Activated CD4-positive, CD25-positive, alpha-beta regulatory T cell treated with anti-CD3 and anti-CD28 coated beads, Interleukin-2, amount 50 U/mL, for 16 hours (primary cell): ENCODE measurements around the gene GRIK1.
"Not testable (repeated sequence)": the region's sequence is repeated elsewhere in the genome, so short reads cannot be mapped to it uniquely, and the experiment has no call there.

Experiments
- DNase-seq: peaks from one replicate; pipeline ENCODE4 v3.0.0-alpha.2; 2020; ENCODE audit warnings: low read depth, low spot score

Gene GRIK1

DNA sequence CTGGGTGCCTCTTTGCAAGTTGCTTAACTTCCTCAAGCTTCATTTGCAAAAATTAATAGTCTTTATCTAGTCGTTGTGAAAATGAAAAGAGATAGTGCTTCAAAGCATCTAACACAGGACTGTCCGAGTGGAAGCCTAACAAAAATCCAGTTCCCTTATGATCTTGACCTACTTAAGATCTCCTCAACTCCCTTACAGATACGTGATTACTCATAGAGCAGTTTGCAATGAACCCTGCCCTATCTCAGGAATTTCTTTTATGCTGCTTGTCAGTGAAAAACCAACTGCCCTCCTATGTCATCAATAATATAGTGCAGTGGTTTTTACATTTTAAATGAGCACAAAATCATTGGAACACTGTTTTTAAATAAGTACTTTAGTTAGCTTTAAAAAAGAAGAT, 326.8 kb downstream of the GRIK1 start:
- no peak for DNase-seq

DNA sequence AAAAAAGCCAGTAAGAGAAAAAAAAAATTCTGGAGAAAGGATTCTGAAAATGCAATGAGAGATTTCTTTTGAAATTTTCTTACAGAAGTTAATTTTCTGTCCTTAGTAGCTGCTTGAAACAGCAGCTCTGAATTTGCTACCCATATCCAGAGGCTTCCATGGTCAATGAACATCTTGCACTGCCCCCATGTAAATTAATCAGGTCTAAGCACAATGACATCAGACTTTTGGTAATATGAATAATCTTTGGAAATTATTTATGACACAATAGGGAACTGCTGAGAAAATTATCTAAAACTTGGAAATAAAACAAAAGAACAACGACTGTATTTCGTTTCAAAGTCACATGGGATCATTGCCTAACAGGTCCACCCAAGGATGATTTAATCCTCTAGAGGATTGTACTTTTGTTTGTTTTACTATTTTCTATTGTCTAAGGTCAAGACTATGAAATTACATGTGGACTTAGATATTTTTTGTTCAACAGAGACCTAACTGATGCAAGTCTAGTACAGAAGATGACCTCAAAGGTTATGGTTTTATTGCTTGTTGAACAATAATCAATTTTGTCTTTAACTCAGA, 328.9 kb downstream of the GRIK1 start:
- no peak for DNase-seq

DNA sequence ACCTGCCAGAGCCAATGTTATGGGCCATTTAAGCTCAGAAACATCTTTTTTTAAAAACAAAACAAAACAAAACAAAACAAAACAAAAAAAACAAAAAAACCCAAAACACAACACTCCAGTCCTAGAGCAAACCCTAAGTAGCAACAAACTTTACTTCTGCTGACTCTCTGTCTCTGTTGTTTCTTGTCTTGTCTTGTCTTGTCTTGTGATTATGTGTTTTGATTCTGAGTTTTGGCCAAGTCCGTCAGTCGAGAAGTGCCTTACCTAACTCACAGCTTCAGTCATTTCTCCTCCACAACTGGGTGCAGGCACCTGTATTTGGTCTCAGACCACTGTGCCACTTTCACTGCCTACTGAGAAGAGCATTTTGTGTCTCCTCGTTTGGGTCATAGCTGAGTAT, 333.2 kb downstream of the GRIK1 start:
- no peak for DNase-seq

DNA sequence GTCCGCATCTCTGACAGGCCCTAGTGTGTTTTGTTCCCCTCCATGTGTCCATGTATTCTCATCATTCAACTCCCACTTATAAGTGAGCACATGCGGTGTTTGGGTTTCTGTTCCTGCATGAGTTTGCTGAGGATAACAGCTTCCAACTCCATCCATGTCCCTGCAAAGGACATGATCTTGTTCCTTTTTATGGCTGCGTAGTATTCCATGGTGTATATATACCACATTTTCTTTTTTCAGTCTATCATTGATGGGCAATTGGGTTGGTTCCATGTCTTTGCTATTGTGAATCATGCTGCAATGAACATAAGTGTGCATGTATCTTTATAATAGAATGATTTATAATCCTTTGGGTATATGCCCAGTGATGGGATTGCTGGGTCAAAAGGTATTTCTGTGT, 334.6 kb downstream of the GRIK1 start:
- DNase-seq = not testable (repeated sequence)

DNA sequence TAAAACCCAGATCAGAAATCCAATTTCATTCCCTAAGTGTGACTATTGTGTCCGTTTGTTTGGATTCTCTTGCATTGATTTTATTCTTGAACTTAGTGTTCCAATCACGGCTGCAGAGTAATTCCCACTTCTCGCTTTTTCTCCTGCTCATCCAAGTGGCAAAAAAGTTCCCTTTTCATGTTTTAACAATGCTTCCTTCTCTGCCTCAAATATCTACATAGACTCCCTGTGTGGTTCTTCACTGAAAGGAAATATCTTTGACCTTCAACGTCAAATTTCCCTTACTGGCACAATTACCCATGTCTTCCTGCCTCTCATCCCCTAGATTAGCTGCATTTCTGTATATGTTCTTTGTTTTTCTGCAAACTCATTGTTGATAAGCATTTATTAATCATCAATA, 335.7 kb downstream of the GRIK1 start:
- DNase-seq = no peak

DNA sequence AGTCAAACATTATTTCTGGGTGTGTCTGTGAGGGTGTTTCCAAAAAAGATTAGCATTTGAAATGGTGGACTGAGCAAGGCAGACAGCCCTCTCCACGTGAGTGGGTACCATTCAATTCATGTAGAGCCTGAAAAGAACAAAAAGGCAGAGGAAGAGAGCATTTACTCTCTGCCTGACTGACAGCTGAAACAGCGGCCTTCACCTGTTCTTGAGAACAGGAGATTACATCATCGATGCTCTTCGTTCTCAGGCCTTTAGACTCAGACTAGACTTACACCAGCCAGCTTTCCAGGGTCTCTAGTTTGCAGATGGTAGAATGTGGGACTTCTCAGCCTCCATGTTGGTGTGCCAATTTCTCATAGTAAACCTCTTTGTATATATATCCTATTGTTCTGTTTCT, 338.7 kb downstream of the GRIK1 start:
- no peak for DNase-seq

- no peak for DNase-seq
These were observed 353.1 kb downstream of the GRIK1 start for GRCh38 chr21:29586696-29587095.

DNA sequence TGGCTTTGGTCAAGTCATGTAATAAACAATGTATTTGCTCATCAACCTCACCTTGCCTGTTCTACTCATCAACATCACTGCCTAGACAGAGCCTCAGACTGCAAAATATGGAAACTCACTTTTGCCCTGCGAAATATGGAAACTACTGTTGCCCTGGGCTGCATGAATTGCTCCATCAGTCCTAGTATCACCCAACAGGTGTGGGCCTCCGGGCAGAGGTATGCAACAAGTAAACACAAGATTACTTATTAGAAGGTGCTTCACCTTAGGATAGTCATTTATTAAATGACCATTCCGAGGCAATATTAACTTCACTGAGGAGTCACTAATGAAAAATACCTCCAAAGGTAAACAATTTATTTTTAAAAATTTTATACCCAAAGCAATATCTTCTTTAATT, 354.3 kb downstream of the GRIK1 start:
- DNase-seq = no peak

GRCh38 chr21:29583424-29583924, 356.3 kb downstream of the GRIK1 start:
- no peak for DNase-seq

DNA sequence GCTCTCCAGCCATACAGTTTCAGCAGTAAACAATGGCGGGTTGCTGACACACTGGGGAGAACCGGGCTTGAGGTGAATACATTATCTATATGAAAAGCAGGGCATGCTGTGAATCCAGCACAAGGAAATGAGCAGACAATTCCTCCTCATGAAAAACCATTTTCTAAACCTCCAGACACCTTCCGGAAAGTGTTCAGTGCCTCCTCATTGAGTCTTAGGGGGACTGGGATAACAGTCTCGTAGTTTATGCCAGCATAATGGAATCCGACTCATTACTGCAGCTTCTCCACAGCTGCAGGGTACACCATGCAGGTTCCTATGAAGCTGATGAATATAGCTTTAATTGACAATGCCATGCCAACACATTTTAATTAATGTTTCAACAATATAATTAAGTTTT, 356.9 kb downstream of the GRIK1 start:
- no peak for DNase-seq

GRCh38 chr21:29581393-29581792, 358.4 kb downstream of the GRIK1 start:
- no peak for DNase-seq

GRCh38 chr21:29580732-29581285, 359.0 kb downstream of the GRIK1 start:
- no peak for DNase-seq

GRCh38 chr21:29578306-29578705, 361.5 kb downstream of the GRIK1 start:
- no peak for DNase-seq

DNA sequence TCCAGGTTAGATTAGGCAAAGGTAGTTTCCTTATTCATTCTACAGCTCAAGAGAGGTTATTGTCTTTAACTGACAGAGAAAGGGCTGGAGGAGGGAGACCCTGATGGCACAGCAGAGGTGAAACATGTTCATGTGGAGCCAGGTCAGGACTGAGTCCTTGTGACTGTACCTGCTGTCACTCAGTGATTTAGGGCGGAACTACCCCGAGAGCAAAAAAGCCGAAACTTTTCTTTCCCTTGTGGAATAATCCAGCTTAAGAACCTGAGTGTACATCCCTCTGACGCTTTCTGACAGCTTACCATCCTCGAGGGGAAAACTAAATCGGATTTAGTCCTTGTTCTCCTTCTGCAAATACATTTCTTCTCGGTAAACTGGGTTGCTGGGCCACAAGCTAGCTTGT, 367.8 kb downstream of the GRIK1 start:
- DNase-seq = no peak

DNA sequence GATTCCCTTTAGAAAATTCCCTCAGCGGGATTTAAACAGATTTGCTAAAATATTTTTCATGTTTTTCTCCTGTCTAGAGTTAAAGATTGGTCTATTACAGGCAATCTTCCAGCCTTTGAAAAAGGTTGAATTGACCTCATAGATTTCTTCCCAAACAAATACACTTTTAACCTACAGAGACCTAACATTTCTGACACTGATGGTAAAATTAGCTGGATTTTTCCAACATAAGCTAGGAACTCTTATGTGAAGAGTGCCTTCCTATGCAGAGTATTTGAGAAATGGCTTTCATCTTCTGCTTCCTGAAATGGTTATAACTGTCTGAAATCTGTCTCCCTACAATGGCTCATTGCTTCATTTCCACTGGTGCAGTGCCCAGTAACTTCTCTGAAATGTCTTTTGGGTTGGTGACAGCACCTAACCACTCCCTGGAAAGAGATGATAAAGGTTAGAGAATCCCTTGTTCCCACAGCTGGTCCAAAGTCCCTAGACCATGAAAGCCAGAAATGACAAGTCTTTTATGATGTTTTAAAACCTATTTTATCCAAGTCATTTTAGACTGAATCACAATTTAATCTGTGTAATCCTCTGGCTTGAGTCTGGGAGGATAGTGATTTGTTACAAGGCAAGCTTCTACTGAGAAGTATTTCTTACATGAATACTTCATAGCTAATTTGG, 371.6 kb downstream of the GRIK1 start:
- DNase-seq = no peak

GRCh38 chr21:29557931-29558725, 381.7 kb downstream of the GRIK1 start:
- DNase-seq = no peak

DNA sequence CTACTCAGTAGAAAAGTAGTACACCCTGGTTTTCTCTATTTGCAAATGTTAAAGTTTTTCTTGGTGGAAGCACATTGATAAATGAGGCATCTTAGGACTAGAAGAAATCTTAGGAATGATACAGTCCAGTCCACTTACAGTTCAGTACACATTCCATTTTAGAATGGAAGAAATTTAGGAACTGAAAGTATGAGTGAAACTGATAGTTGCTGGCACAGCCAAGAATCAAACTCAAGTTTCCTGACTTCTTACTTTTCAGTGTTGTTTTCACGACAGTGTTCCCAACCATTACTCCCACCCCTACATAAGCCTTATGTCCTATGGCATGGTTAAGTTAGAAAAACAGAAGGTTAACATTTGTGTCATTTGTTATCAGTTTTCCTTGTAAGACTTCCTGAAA, 382.6 kb downstream of the GRIK1 start:
- DNase-seq = no peak

DNA sequence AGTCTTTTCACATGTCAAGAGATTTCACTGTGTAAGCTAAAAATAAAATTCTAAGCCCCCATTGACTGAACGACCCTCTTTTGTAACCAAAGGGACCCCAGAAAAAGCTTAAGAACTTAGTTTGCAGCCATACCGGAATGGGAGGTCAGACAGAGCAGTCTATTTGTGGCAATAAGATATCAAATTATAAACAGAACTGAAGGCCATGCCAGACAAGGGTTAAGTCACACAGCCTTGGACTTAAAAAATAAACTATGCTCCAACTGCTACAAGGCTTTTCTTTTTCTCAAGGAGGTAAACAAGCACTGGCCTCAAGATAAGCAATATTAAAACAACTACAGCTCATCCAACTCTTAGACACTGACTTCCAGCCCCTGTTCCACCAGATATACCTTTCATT, 384.2 kb downstream of the GRIK1 start:
- DNase-seq = no peak

DNA sequence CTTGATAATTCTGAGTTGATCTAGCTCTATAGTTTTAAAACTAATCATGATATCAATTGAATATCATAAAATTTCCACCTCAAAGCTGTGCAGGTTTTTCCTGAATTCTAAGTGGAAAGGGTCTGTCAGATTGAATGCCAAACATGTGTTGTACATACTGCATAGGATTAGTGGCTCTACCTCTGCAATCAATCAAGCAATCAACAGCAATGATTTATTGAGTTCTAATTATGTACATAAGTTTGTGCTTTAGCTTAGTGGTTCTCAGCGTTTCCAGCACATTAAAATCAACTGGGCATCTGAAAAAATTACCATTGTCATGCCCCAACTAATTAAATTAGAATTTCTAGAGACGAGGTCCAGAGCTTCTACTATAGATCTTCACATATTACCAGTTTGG, 389.6 kb downstream of the GRIK1 start:
- no peak for DNase-seq

- no peak for DNase-seq
These were observed 390.2 kb downstream of the GRIK1 start for GRCh38 chr21:29549614-29550013.

DNA sequence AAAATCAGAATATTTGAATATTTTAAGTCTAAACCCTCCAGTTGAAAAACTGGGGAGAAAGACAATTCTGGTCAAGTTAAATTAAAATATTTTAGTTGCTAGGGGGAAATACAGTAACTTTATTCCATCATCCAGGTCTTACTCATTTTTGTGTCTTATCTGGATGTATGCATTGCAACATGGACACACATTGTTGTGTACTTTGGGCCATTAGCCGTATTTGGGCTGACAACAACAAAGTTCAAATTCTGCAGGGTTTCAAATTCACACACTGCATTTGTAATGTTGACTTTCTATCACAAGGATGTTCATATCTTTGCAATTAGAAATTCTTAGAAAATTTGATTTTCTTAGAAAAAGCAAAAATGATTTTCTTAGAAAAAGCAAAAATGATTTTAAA, 391.8 kb downstream of the GRIK1 start:
- DNase-seq = no peak

GRCh38 chr21:29546071-29546470, 393.7 kb downstream of the GRIK1 start:
- no peak for DNase-seq

- DNase-seq = no peak
These were observed 399.5 kb downstream of the GRIK1 start for GRCh38 chr21:29540289-29540688.
